Erythroblast (primary cell): Measurements from ENCODE around the gene LCTL.
"Not testable (repeated sequence)": the region's sequence is repeated elsewhere in the genome, so short reads cannot be mapped to it uniquely, and the experiment has no call there.

Experiments
- DNase-seq, 2 experiments: peaks; one replicate each; lab custom pipeline; 2025; lab: John Stamatoyannopoulos, UW
- GATA1 ChIP-seq: IDR thresholded peaks from 2 replicates; pipeline ENCODE4 v1.6.1; 2011; ENCODE audit warnings: low read depth, mild to moderate bottlenecking, control low read depth, low read length, moderate library complexity
- POLR2A ChIP-seq: IDR thresholded peaks from 2 replicates; pipeline ENCODE4 v1.6.1; 2011; ENCODE audit warnings: mild to moderate bottlenecking, low read length

Gene LCTL

GRCh38 chr15:66505818-66506217 is 60.0 kb downstream of the LCTL start:
- TF ChIP-seq POLR2A: no peak
- TF ChIP-seq GATA1: no peak
- DNase-seq: no peak

- DNase-seq: no peak
- TF ChIP-seq GATA1: no peak
- no peak for TF ChIP-seq POLR2A
These were observed 60.4 kb downstream of the LCTL start for GRCh38 chr15:66505430-66505811.

- peak; percentile 91 to 93 for DNase-seq
- no peak for TF ChIP-seq GATA1
- peak; percentile 99 for TF ChIP-seq POLR2A
These were observed 61.0 kb downstream of the LCTL start, which contains the start of the genes RPL4 and ZWILCH for GRCh38 chr15:66504563-66505429. TSS of gene RPL4 (minus strand) at chr15:66504855. CDS start at chr15:66504790, 65 bp downstream. TSS of gene ZWILCH (plus strand) at chr15:66505326. CDS start at chr15:66505339, 13 bp downstream.

- TF ChIP-seq POLR2A: no peak
- no peak for TF ChIP-seq GATA1
- DNase-seq: peak; percentile 22 to 47
These were observed 61.8 kb downstream of the LCTL start for GRCh38 chr15:66503780-66504562.

- peak in 1 of 2 experiments; percentile 25 for DNase-seq
These were observed 62.7 kb downstream of the LCTL start for GRCh38 chr15:66503041-66503648.

- peak; percentile 9 for TF ChIP-seq POLR2A
- no peak for TF ChIP-seq GATA1
- DNase-seq: no peak
These were observed 63.3 kb downstream of the LCTL start for GRCh38 chr15:66502491-66502890.

GRCh38 chr15:66500346-66500745 is 65.5 kb downstream of the LCTL start:
- not testable (repeated sequence) for DNase-seq
- TF ChIP-seq POLR2A: peak; percentile 12

- peak; percentile 57 to 60 for DNase-seq
- TF ChIP-seq POLR2A (no peak), GATA1 (no peak)
These were observed 67.1 kb downstream of the LCTL start for GRCh38 chr15:66498501-66499386.
